ENCODE data around the gene SEC11A.

- TF ChIP-seq REST (IDR thresholded peaks at IDR 0.05; ENCODE audit: insufficient read depth in 1 of 2, low read depth in 2 of 2, low read length in 2 of 2), result no peak
- TF ChIP-seq TAF1 (IDR thresholded peaks at IDR 0.05; ENCODE audit: borderline replicate concordance, insufficient read depth, low read length), result peak; percentile 34; the same call in 1 of the 2 replicates
- no peak for TF ChIP-seq POLR2AphosphoS5 (IDR thresholded peaks at IDR 0.05; ENCODE audit: low read depth, low read length)
- no peak for TF ChIP-seq SIN3A (IDR thresholded peaks at IDR 0.05; ENCODE audit: borderline replicate concordance, insufficient read depth, low read length)
- no peak for TF ChIP-seq FOXP2 (optimal IDR thresholded peaks at IDR 0.05; ENCODE audit: borderline replicate concordance, extremely low read depth, extremely low read length, insufficient read depth)
Observed at GRCh38 chr15:84747416-84748273, 31.7 kb upstream of the SEC11A start.

Measured in PFSK-1 (cell line).